Upper lobe of left lung (tissue), 4 donors: Measurements from ENCODE around the gene RMND5B.
A peak's percentile ranks its signal among the peaks of the same experiment; 100 is the strongest.

Experiments used
- CTCF ChIP-seq, 6 experiments: fragments of 450-650 bp in 4 of 6; fragments of 200-600 bp in 2 of 6; sonication (generic) in 2 of 6; IDR thresholded peaks; one replicate each; pipeline ENCODE4 v1.5.1; 2016 to 2019; ENCODE audit warnings: antibody characterized with exemption in 6 of 6
- POLR2A ChIP-seq, 4 donors: fragments of 450-650 bp; IDR thresholded peaks; one replicate each; pipeline ENCODE4 v1.5.1; 2016 to 2017; ENCODE audit warnings: antibody characterized with exemption in 4 of 4, mild to moderate bottlenecking in 2 of 4

DNA sequence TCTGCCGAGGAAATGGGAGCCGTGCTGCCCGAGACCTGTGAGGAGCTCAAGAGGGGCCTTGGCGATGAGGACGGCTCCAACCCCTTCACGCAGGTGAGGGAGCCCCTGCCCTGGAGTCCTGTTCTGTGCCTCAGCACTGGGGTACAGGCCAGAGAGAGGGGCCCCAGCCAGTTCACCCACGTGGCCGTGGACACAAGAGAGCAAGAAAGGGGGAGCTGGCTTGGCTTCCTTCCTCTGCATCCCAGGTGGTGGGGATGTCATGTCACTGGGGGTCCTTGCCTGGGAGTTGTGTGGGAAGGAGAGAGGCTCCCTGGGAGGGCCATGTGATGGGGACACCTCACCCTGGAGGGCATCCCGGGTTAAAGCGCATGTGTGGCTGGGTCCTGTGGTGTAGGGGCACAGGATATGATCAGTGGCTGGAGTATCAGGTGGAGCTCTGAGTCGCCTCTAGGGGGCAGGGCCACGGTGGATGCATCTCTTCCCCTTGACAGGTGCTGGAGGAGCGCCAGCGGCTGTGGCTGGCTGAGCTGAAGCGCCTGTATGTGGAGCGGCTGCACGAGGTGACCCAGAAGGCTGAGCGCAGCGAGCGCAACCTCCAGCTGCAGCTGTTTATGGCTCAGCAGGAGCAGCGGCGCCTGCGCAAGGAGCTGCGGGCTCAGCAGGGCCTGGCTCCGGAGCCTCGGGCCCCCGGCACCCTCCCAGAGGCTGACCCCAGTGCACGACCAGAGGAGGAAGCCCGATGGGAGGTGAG, 10.0 kb upstream of the RMND5B start:
- peak in 5 of 6 experiments; percentile 16 to 59 (median 50) for TF ChIP-seq CTCF (IDR thresholded peaks at IDR 0.05)
- TF ChIP-seq POLR2A (IDR thresholded peaks at IDR 0.05), result no peak
